Stomach smooth muscle (tissue), 2 donors: Measurements from ENCODE around the gene TCF12.

ENCODE experiments used
- H3K27ac ChIP-seq: one replicate; pipeline ENCODE4 v1.7.0; 2013; ENCODE audit warnings: mild to moderate bottlenecking, low read length, inconsistent platforms
- H3K27me3 ChIP-seq, 2 donors: one replicate each; pipeline ENCODE4 v1.7.0; 2013; ENCODE audit warnings: low read length in 2 of 2; ENCODE audit not compliant: insufficient read depth in 2 of 2, control insufficient read depth in 1 of 2
- H3K36me3 ChIP-seq, 2 donors: one replicate each; pipeline ENCODE4 v1.7.0; 2013; ENCODE audit warnings: low read length in 2 of 2; ENCODE audit not compliant: control insufficient read depth in 2 of 2, insufficient read depth in 2 of 2
- H3K4me1 ChIP-seq: one replicate; pipeline ENCODE4 v1.7.0; 2013; ENCODE audit warnings: low read length; ENCODE audit not compliant: control insufficient read depth, insufficient read depth
- H3K4me3 ChIP-seq, 2 donors: one replicate each; pipeline ENCODE4 v1.7.0; 2013; ENCODE audit warnings: low read length in 2 of 2
- H3K9ac ChIP-seq, 2 donors: one replicate each; pipeline ENCODE4 v1.7.0; 2013; ENCODE audit warnings: low read length in 2 of 2, mild to moderate bottlenecking in 1 of 2
- H3K9me3 ChIP-seq, 2 donors: one replicate each; pipeline ENCODE4 v1.7.0; 2013; ENCODE audit warnings: low read length in 2 of 2; ENCODE audit not compliant: control insufficient read depth in 2 of 2
- donor health status: healthy.
- donor health status: Pancreatic carcinoma.

Gene TCF12

DNA sequence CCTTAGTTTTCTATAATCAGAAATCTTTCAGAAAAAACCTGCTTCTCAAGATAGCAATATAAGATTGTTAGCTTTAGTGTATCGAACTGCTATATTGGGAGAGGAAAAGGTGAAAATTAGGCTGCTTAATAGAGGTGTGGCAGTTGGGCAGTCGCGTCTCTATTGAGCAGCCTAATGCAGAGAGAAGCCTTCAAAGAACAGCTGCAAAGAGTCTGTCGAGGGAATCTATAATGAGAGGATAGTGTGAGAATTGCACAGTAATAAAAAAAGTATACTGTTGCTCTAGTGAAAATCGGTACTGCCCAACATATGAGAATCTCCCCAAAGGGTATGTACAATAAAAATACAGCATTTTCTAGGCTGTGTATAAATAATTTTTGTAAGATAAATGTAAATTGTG lies 184.4 kb downstream of the TCF12 start:
- Histone ChIP-seq H3K27ac (no peak overlapping the region), H3K9me3 (no peaks in the 10 kb centered on the region)

DNA sequence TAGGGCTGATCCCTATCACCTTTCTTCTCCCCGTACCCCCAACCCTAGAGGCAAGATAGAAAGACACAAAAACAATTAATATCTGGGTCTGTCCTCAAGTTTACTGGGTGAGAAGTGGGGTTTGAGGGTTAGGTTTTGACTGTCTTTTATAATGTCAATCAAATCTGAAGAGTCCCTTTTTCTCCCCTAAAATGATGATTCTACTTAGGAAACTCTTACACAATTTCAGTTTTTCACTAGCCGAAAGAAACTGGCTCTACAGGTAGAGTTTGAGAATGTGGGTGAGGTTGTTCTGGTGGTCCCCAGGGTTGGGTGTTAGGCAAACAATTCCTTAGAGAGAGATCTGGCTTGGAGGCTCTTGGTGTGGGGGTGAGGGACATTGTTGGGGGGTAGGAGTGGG lies 189.9 kb downstream of the TCF12 start:
- Histone ChIP-seq H3K27ac (no peak overlapping the region), H3K36me3 (no peaks in the 10 kb centered on the region), H3K9me3 (no peaks in the 10 kb centered on the region), H3K4me1 (no peaks in the 10 kb centered on the region), H3K4me3 (no peak overlapping the region), H3K9ac (no peak overlapping the region), H3K27me3 (no peaks in the 10 kb centered on the region)

More for the DNA sequence above, 184.4 kb downstream of the TCF12 start:
- H3K9ac ChIP-seq = no peak overlapping the region
- H3K4me3 ChIP-seq = no peak overlapping the region
- H3K36me3 ChIP-seq = no peaks in the 10 kb centered on the region
- H3K4me1 ChIP-seq = no peaks in the 10 kb centered on the region
- no peaks in the 10 kb centered on the region for H3K27me3 ChIP-seq

DNA sequence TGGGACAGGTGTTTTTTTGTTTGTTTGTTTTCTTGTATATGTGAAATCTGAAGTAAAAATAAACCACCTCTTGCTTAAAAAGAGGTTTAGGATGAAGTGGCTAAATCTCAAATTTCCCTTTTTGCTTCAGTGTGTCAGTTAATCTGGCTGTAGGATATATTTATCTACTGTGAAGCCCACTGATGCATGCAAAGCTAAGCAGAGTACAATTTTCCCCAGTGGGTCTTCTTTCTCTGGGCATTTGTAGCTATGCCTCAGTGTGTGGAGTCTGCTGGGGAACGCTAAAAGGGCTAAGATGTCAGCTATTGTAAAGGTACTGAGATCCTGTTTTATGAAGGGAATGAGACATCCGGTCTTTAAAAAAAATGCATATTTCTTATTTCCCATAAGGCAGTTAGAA lies 190.6 kb downstream of the TCF12 start:
- Histone ChIP-seq H3K9ac (no peak overlapping the region), H3K36me3 (no peaks in the 10 kb centered on the region), H3K4me1 (no peaks in the 10 kb centered on the region), H3K9me3 (no peaks in the 10 kb centered on the region), H3K4me3 (no peak overlapping the region), H3K27ac (no peak overlapping the region), H3K27me3 (no peaks in the 10 kb centered on the region)

DNA sequence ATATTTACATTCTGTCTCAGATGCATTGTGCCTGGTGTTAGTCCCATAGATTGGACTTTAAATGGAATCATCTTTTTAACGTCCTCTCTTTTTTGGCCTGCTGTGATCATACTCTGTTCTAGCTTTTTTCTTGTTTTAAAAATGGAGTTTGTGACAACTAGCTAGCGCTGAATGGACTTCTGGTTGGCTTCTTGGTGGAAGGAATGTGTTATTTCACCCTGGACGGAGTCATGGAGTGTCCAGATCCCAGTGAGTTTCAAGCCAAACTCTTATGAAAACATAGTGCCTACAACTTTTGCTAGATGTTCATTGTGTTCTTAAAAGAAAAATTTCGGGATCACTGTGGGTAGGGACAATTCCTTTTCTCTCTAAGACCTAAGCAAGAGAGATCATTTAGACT lies 192.6 kb downstream of the TCF12 start:
- no peaks in the 10 kb centered on the region for H3K9me3 ChIP-seq
- H3K9ac ChIP-seq = no peak overlapping the region
- no peak overlapping the region for H3K4me3 ChIP-seq

DNA sequence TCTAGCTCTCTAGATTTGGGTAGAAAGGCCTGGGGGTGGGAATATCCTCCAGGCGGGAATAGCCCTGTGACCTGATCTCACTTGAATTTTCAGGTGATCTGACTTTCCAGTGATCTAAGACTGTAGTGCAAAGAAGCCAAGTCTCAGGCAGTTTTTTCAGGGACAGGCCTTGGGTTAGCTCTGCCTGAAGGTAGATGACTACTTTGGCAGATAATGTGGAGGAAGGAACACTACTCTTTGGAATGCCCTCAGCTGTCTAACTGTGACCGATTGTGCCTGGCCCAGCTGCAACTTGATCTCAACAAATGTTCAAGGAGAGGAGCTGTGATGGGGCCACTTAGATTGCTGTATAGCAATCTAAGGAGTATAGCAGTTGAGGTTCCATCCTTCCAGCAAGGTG lies 193.7 kb downstream of the TCF12 start:
- no peak overlapping the region for H3K9ac ChIP-seq
- H3K27me3 ChIP-seq = no peaks in the 10 kb centered on the region
- H3K9me3 ChIP-seq = no peaks in the 10 kb centered on the region
- no peaks in the 10 kb centered on the region for H3K4me1 ChIP-seq
- no peaks in the 10 kb centered on the region for H3K36me3 ChIP-seq
- H3K27ac ChIP-seq = no peak overlapping the region
- no peak overlapping the region for H3K4me3 ChIP-seq

More for the DNA sequence above, 192.6 kb downstream of the TCF12 start:
- Histone ChIP-seq H3K4me1 (no peaks in the 10 kb centered on the region), H3K27me3 (no peaks in the 10 kb centered on the region), H3K27ac (no peak overlapping the region), H3K36me3 (no peaks in the 10 kb centered on the region)

DNA sequence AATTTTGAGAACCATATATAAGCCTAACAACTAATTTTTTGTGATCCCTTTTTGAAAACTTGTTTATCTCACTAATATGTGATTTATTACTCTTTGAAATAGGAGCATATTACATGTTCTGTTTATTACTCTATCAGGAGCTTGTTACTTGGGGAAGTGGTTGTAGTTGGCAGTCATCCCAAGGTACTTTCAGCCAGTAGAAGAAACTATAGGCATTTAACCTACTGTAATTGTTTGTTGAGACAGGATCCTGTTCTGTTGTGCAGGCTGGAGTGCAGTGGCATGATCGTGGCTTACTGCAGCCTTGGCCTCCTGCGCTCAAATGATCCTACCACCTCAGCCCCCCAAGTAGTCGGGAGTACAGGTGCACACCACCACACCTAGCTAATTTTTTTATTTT lies 195.6 kb downstream of the TCF12 start:
- H3K36me3 ChIP-seq = no peaks in the 10 kb centered on the region
- H3K27ac ChIP-seq = no peak overlapping the region
- no peak overlapping the region for H3K9ac ChIP-seq
- H3K4me1 ChIP-seq = no peaks in the 10 kb centered on the region
- no peak overlapping the region for H3K4me3 ChIP-seq
- no peaks in the 10 kb centered on the region for H3K27me3 ChIP-seq
- no peaks in the 10 kb centered on the region for H3K9me3 ChIP-seq

DNA sequence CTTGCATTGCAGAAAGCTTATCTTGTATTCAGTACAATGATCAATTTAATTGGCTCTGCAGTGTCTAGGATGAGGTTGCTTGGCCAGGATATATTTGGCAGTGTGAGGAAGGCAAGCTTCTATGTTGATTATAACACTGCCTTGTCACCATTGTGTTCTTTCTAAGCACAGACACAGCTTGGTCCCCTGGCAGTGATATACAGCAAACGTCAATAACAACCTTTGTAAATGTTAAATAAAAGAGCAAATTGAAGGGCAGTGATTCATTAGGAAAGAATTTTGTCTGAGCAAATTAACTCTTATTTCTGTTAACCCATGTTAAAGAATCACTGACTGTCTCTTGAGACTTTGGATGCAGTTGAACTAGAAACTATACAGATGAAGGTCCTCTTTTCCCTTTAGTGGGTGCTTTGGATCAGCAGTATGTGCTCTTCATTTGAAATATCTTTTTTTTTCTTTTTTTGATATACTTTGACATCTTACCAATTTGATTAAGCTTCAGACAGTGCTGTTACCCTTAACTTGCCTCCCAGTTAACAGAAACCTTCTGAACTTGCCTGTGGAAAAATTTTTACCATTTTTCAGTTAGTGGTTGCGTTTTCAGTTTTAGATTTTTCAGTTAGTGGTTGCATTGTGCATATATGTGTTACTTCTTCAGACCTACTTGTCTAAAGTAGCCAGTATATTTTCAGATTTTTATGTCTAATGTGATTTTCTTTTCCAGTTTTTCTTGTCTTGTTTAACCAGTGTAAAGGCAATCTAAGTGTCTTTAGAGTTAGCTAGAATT lies 199.8 kb downstream of the TCF12 start:
- Histone ChIP-seq H3K9ac (no peak overlapping the region), H3K27me3 (no peaks in the 10 kb centered on the region), H3K27ac (no peak overlapping the region), H3K36me3 (no peaks in the 10 kb centered on the region), H3K4me3 (no peak overlapping the region), H3K4me1 (no peaks in the 10 kb centered on the region), H3K9me3 (no peaks in the 10 kb centered on the region)

DNA sequence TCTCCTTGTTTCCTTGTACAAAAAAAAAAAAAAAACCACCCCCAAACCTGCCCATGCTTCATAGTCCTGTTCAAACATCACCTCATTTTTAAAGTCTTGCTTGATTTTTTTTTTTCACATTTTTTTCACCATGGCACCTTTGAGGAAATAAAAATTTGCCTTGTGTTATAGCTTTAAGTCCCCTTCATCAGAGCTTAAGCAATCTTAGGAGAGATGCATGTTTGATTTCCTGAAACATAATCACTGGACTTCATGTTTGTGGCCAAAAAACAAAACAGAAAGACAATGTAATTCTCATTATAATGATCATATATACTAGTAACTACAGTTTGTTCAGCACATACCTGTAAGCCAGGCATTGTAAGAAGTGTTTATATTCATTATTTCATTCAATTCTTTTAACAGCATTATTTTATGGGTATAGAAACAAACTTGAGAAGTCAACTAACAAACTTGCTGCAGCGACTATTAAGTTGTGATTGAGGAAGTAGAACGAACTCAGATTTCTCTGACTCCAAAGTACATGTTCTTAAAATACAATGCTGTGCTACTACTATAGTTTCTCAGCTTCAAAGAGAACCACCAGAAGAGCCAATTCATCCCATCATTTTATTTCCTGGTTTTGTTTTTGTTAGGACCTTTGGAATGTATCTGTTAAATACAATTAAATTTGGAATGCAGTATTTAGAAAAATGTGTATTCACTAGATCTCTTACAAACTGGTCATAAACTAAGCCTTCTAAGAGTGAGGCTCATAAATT lies 203.8 kb downstream of the TCF12 start:
- Histone ChIP-seq H3K27me3 (no peaks in the 10 kb centered on the region), H3K9me3 (no peaks in the 10 kb centered on the region), H3K4me1 (no peaks in the 10 kb centered on the region), H3K4me3 (no peak overlapping the region), H3K36me3 (no peaks in the 10 kb centered on the region), H3K9ac (no peak overlapping the region), H3K27ac (no peak overlapping the region)

DNA sequence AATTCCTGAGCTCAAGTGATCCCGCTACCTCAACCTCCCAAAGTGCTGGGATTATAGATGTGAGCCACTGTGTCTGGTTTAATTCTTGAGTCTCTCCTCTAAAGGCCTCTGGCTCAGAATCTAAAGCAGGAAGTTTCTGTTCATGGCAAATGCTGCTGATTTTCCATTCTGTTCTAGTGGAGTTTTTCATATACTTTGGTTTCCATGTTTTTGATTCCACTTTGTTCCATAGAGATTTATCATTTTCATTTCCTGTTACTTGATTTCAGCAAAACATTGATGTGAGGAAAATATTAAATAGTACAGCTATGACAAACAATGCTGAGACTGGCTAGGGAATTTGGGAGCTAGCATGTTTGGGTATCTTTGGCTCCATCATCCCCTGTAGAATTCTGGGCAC lies 205.6 kb downstream of the TCF12 start:
- Histone ChIP-seq H3K27me3 (no peaks in the 10 kb centered on the region), H3K4me3 (no peak overlapping the region), H3K36me3 (no peaks in the 10 kb centered on the region), H3K27ac (no peak overlapping the region), H3K4me1 (no peaks in the 10 kb centered on the region), H3K9ac (no peak overlapping the region), H3K9me3 (no peaks in the 10 kb centered on the region)

DNA sequence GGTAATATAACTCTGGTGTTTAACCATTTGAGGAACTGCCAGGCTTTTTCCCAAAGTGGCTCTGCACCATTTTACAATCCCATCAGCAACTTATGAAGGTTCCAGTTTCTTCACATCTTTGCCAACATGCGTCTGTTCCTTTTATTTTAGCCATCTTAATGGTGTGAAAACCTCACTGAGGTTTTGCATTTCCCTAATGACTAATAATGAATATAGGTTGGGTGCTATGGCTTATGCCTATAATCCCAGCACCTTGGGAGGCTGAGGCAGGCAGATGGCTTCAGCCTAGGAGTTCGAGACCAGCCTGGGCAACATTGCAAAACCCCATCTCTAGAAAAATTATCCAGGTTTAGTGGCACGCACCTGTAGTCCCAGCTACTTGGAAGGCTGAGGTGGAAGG lies 210.6 kb downstream of the TCF12 start:
- Histone ChIP-seq H3K27me3 (no peaks in the 10 kb centered on the region), H3K27ac (no peak overlapping the region), H3K36me3 (no peaks in the 10 kb centered on the region), H3K9me3 (no peaks in the 10 kb centered on the region), H3K4me3 (no peak overlapping the region), H3K4me1 (no peaks in the 10 kb centered on the region), H3K9ac (no peak overlapping the region)

DNA sequence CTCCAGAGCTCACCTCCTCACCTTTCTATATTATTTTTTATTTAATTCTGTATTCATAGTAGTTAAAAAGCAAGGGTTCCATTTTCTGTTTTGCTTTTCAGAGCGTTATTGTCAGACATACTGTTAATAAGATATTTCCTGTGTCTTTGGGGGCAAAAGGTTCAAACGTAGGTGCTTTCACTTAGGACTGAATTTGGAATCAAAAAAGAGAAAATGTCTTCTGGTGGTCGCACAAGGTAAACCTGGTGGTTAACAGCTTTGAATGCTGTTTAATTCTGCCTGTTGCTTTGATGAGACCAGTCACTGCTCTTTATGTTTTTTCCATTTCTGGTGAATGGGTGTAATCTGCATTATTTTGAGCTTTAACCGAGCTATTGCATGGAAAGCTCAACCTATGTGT lies 212.5 kb downstream of the TCF12 start:
- Histone ChIP-seq H3K9me3 (no peaks in the 10 kb centered on the region), H3K4me1 (no peaks in the 10 kb centered on the region), H3K27ac (no peak overlapping the region), H3K4me3 (no peak overlapping the region), H3K36me3 (no peaks in the 10 kb centered on the region), H3K27me3 (no peaks in the 10 kb centered on the region), H3K9ac (no peak overlapping the region)
